Stimulated activated naive CD8-positive, alpha-beta T cell treated with anti-CD3 and anti-CD28 coated beads, Interleukin-15, amount 100 ng/mL, for 72 hours (primary cell): ENCODE data around the gene LMF2.
"Not testable (repeated sequence)": the region's sequence is repeated elsewhere in the genome, so short reads cannot be mapped to it uniquely, and the experiment has no call there.

Source experiments
- ATAC-seq: fragments of 150-1000 bp; cut with Tn5 transposase; 2 replicates; pipeline ENCODE4 v1.10.0; 2021; ENCODE audit warnings: mild to moderate bottlenecking, moderate library complexity
- DNase-seq, 2 donors: peaks; one replicate each; pipeline ENCODE4 v3.0.0; 2021 to 2022
- H3K27ac Mint-ChIP-seq, 2 donors: one replicate each; pipeline ENCODE4 v1.8.0; 2022; ENCODE audit warnings: mild to moderate bottlenecking in 2 of 2, mixed read lengths in 2 of 2, moderate library complexity in 2 of 2
- H3K27me3 Mint-ChIP-seq: one replicate; pipeline ENCODE4 v1.8.0; 2022; ENCODE audit warnings: mixed read lengths
- H3K4me1 Mint-ChIP-seq: one replicate; pipeline ENCODE4 v1.8.0; 2022; ENCODE audit warnings: mild to moderate bottlenecking, mixed read lengths
- H3K4me3 Mint-ChIP-seq, 2 donors: one replicate each; pipeline ENCODE4 v1.8.0; 2022; ENCODE audit warnings: mild to moderate bottlenecking in 2 of 2, mixed read lengths in 2 of 2, moderate library complexity in 1 of 2
- H3K9me3 Mint-ChIP-seq, 2 donors: one replicate each; pipeline ENCODE4 v1.8.0; 2022; ENCODE audit warnings: mixed read lengths in 2 of 2

LMF2 gene

GRCh38 chr22:50520826-50521453 is 13.4 kb upstream of the LMF2 start:
- H3K27ac Mint-ChIP-seq, result no peak overlapping the region
- ATAC-seq, result no peak
- no peaks in the 10 kb centered on the region for H3K27me3 Mint-ChIP-seq
- H3K4me3 Mint-ChIP-seq, result no peak overlapping the region
- DNase-seq, result no peak
- peaks cover 33% of the 10 kb centered on the region for H3K4me1 Mint-ChIP-seq
- H3K9me3 Mint-ChIP-seq, result no peaks in the 10 kb centered on the region

- DNase-seq, H3K4me3 Mint-ChIP-seq, H3K27ac Mint-ChIP-seq, H3K9me3 Mint-ChIP-seq, ATAC-seq, H3K27me3 Mint-ChIP-seq: not testable (repeated sequence)
- peaks cover 37% of the 10 kb centered on the region for H3K4me1 Mint-ChIP-seq
Measured at GRCh38 chr22:50520184-50520583, 12.7 kb upstream of the LMF2 start.

GRCh38 chr22:50519151-50519550 is 11.6 kb upstream of the LMF2 start:
- Mint-ChIP-seq H3K4me1 (peaks cover 37% of the 10 kb centered on the region), H3K9me3 (no peaks in the 10 kb centered on the region), H3K27ac (peak overlapping the region in 1 of 2 donors; percentile 37), H3K27me3 (no peaks in the 10 kb centered on the region), H3K4me3 (no peak overlapping the region)
- DNase-seq (no peak), ATAC-seq (no peak)

- DNase-seq (no peak), ATAC-seq (no peak)
- H3K4me1 Mint-ChIP-seq, result peaks cover 37% of the 10 kb centered on the region
- peak overlapping the region in 1 of 2 donors; percentile 12 for H3K27ac Mint-ChIP-seq
- H3K4me3 Mint-ChIP-seq, result no peak overlapping the region
- no peaks in the 10 kb centered on the region for H3K27me3 Mint-ChIP-seq
- no peaks in the 10 kb centered on the region for H3K9me3 Mint-ChIP-seq
Measured at GRCh38 chr22:50518606-50519005, 11.1 kb upstream of the LMF2 start.

- Mint-ChIP-seq H3K4me1 (peaks cover 37% of the 10 kb centered on the region), H3K9me3 (no peaks in the 10 kb centered on the region), H3K27ac (peak overlapping the region in 1 of 2 donors; percentile 59), H3K4me3 (no peak overlapping the region), H3K27me3 (no peaks in the 10 kb centered on the region)
- DNase-seq (no peak), ATAC-seq (no peak)
Measured at GRCh38 chr22:50517495-50518260, 10.2 kb upstream of the LMF2 start.

- Mint-ChIP-seq H3K9me3 (no peaks in the 10 kb centered on the region), H3K4me1 (peaks cover 41% of the 10 kb centered on the region), H3K27ac (peak overlapping the region in 1 of 2 donors; percentile 27), H3K4me3 (no peak overlapping the region), H3K27me3 (no peaks in the 10 kb centered on the region)
- DNase-seq (no peak), ATAC-seq (no peak)
Measured at GRCh38 chr22:50516891-50517290, 9.4 kb upstream of the LMF2 start.

- DNase-seq (no peak), ATAC-seq (no peak)
- no peaks in the 10 kb centered on the region for H3K27me3 Mint-ChIP-seq
- H3K27ac Mint-ChIP-seq, result peak overlapping the region in 1 of 2 donors; percentile 4
- H3K4me1 Mint-ChIP-seq, result peaks cover 45% of the 10 kb centered on the region
- H3K4me3 Mint-ChIP-seq, result no peak overlapping the region
- no peaks in the 10 kb centered on the region for H3K9me3 Mint-ChIP-seq
Measured at GRCh38 chr22:50516068-50516467, 8.6 kb upstream of the LMF2 start.

- Mint-ChIP-seq H3K4me1 (peaks cover 59% of the 10 kb centered on the region), H3K27me3 (no peaks in the 10 kb centered on the region), H3K4me3 (no peak overlapping the region), H3K9me3 (no peaks in the 10 kb centered on the region), H3K27ac (peak overlapping the region in 1 of 2 donors; percentile 83)
- no peak for DNase-seq
- no peak for ATAC-seq
Measured at GRCh38 chr22:50513175-50513574, 5.7 kb upstream of the LMF2 start.

GRCh38 chr22:50508897-50509296 is 1.4 kb upstream of the LMF2 start:
- no peak for DNase-seq
- no peak for ATAC-seq
- peak overlapping the region; percentile 95 to 98 for H3K27ac Mint-ChIP-seq
- H3K27me3 Mint-ChIP-seq, result no peaks in the 10 kb centered on the region
- H3K9me3 Mint-ChIP-seq, result no peaks in the 10 kb centered on the region
- peaks cover 58% of the 10 kb centered on the region for H3K4me1 Mint-ChIP-seq
- H3K4me3 Mint-ChIP-seq, result peak overlapping the region; percentile 97 to 100

GRCh38 chr22:50507991-50508884 is 736 bp upstream of the LMF2 start, which contains the start of gene NCAPH2:
TSS of gene NCAPH2 (plus strand) at chr22:50508224. CDS start at chr22:50508338, 114 bp downstream.
- peak within 1 kb of the TSS; percentile 99 to 100 for H3K4me3 Mint-ChIP-seq
- peak within 1 kb of the TSS; percentile 98 for H3K27ac Mint-ChIP-seq
- H3K4me1 Mint-ChIP-seq, result peaks cover 51% of the 10 kb centered on the region
- no peaks in the 10 kb centered on the region for H3K9me3 Mint-ChIP-seq
- DNase-seq, result peak; percentile 98
- ATAC-seq, result peak; percentile 72
- H3K27me3 Mint-ChIP-seq, result no peaks in the 10 kb centered on the region

- Mint-ChIP-seq H3K4me1 (peaks cover 37% of the 10 kb centered on the region), H3K27me3 (no peaks in the 10 kb centered on the region), H3K9me3 (no peaks in the 10 kb centered on the region), H3K4me3 (peak overlapping the region; percentile 97 to 99), H3K27ac (peak overlapping the region; percentile 96 to 98)
- DNase-seq (no peak), ATAC-seq (peak; percentile 1)
Measured at GRCh38 chr22:50506611-50507420, 686 bp downstream of the LMF2 start.

GRCh38 chr22:50505776-50506610 is 1.5 kb downstream of the LMF2 start:
- H3K9me3 Mint-ChIP-seq, result no peaks in the 10 kb centered on the region
- H3K27me3 Mint-ChIP-seq, result no peaks in the 10 kb centered on the region
- no peak overlapping the region for H3K27ac Mint-ChIP-seq
- DNase-seq (no peak), ATAC-seq (no peak)
- peak overlapping the region; percentile 97 to 99 for H3K4me3 Mint-ChIP-seq
- peaks cover 33% of the 10 kb centered on the region for H3K4me1 Mint-ChIP-seq

- Mint-ChIP-seq H3K4me3 (peak overlapping the region; percentile 12 to 57), H3K4me1 (peaks cover 33% of the 10 kb centered on the region), H3K27me3 (no peaks in the 10 kb centered on the region), H3K9me3 (no peaks in the 10 kb centered on the region), H3K27ac (no peak overlapping the region)
- DNase-seq (no peak), ATAC-seq (no peak)
Measured at GRCh38 chr22:50505276-50505775, 2.2 kb downstream of the LMF2 start.
